ENCODE results near the gene GPR4.
A peak's percentile ranks its signal among the peaks of the same experiment; 100 is the strongest.
"Not testable (repeated sequence)": the region's sequence is repeated elsewhere in the genome, so short reads cannot be mapped to it uniquely, and the experiment has no call there.

The GPR4 gene

DNA sequence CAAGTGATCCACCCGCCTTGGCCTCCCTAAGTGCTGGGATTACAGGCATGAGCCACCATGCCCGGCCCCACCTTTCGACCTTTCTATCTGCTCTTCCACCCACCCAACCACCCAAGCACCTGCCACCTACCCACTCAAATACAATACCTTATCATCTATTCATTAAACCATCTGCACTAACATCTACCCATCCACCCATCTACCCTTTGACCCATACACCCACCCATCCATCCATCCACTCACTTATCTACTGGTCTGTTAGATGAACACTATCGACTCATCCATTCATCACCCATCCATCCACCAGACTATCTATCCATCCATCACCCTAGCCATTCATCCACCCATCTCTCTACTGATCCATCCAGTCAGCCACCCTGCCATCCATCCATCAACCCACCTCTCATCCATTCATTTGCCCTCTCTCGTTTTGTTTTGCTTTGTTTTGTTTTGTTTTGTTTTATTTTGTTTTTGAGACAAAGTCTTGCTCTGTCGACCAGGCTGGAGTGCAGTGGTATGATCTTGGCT, 20.0 kb upstream of the GPR4 start:
- no peak for DNase-seq

- no peak for DNase-seq
Observed at GRCh38 chr19:45621389-45621788, 19.4 kb upstream of the GPR4 start.

GRCh38 chr19:45616704-45617017, 14.6 kb upstream of the GPR4 start:
- no peak for DNase-seq

GRCh38 chr19:45615795-45616703, 14.0 kb upstream of the GPR4 start:
- no peak for DNase-seq

GRCh38 chr19:45615056-45615455, 13.0 kb upstream of the GPR4 start:
- not testable (repeated sequence) for DNase-seq

GRCh38 chr19:45613926-45614725, 12.1 kb upstream of the GPR4 start:
- DNase-seq: no peak

- DNase-seq: no peak
Observed at GRCh38 chr19:45608948-45609347, 6.9 kb upstream of the GPR4 start.

DNA sequence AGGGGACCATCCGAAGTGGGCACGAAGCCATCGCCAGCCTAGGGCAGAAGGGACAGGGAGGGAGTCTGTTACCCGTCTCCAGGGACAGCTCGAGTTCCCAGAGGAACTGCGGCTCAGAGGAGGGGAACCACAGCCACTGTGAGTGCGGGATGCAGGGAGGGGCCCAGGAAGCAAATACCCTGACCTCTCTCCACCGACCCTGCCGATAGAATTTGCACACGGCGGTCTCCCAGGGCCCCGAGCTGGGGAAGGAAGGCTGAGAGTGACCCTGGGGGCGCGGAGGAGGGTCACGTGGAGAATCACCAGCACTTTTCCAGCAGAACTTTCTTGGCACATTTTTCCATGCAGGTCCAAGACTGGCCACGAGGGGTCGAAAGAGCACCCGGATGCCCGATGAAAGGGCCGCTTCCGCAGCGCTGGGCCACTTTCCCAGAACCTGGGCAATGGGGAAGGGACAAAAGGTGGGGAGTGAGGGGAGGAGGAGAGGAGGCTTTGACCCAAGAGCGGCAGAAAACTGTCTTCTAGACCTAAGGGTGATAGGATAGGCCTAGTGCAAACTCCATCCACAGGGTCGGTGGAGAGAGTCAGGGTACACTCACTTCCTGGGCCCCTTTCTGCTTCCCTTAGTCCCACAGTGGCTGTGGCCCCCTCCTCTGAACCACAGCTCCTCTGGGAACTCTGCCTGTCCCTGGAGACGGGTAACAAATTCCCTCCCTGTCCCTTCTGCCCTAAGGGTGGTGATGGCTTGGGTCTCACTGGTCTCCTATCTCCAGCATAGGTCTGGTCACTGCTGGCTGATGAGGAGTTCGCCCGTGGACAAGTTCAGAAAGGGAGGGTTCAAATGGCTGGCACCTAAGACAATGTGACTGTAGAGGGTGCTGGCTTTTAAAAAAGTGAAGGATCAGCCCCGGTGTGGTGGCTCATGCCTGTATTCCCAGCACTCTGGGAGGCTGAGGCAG, 5.3 kb upstream of the GPR4 start:
- DNase-seq: peak; percentile 5

DNA sequence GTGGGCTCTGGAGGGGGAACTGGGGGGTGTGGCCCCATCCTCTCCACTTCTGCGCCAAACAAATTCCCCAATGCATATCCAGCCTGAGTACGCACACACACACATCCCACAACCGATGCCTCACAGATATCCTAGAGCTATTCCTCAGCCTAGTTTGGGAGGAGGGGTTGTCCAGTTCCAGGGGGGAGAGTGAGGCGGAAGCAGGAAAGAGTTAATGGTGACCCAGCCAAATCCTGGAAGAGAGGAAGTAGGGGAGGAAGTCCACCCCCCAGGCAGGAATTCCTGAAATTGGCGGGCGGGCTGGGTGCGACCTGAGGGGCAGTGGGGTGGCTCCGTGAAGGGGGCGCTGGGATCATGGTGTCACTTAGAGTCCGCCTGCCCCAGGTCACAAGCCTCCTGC, 897 bp downstream of the GPR4 start:
- DNase-seq: no peak

GRCh38 chr19:45600340-45600885, 1.6 kb downstream of the GPR4 start:
- DNase-seq: no peak

- DNase-seq: no peak
Observed at GRCh38 chr19:45599286-45599685, 2.7 kb downstream of the GPR4 start.

DNA sequence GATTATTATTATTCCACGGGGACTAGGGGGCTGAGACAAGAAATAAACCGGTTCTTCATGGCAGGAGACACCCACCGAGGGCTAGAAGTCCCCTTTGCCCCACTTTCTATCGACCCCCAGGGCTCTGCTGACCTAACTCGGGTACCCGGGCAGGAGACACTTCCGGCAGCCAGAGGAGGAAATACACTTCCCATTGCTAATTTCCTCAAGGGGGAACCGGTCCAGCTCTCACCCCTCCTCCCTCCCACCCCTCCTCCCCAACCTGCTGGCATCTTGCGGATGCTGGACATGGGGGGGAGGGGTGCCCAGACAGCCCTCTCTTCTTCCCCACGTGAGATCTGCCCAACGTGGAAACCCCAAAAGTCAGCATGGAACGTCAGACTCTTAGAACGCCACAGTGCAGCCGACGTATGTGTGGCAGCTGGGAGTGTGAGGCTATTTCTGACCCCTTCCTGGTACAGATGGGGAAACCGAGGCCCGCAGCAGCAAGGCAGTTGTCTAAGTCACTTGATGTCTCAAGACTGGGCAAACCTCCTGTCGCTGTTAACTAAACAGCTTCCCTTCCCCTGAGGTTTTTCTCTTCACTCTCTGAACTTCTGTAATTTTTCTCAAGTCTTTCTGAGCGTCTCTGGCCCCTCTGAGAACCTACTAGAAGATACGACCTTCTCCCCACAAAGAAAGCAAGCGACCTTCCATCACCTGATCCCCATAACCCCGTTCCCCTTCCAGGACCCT, 3.6 kb downstream of the GPR4 start:
- DNase-seq: no peak

DNA sequence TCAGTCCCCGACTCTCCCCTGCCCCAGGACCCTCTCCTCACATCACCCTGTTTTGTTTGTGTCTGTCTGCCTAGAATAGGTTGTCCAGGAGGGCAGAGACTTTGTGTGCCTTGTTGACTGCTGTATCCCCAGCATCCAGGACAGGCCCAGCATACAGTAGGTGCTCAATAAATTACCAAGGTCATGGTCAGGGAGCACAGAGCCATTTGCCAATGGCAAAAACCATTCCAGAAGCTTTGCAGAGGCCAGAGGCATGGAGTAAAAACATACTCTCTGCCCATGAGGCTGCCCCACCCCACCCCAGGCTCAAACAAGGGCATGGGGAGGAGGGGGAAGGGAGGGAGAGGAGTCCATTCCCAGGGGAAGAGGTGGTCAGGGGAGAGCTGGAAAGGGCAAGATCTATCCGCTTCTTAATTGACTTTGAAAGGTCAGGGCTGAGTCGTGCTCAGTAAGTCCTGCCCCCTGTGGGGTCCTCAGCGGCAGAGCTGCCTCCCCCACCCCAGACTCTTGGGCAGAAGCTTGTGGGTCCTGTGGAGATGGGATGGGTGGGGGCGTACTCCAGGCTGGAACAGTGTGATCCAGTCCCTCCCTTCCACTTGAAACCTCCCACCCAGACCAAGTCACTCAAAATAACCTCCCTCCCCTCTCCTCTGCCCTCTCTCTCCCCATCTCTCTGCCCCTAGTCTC, 4.4 kb downstream of the GPR4 start:
- no peak for DNase-seq

DNA sequence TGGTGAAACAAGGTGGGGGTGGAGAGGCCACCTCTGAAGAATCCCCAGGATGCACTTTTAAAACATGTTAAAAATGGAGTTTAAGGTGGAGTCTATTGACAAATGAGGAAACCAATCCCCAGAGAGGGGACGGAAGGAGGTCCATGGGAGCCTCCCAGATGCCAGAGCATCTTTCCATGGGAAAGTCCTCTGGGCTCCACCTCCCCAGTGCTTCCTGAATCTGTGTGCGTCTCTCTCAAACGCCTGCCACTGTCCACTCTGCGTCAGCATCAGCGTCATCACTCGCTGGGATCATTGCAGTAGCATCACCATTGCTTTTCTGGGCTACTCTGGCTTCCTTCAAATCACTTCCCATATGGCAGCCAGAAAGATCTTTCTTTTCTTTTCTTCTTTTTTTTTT, 6.2 kb downstream of the GPR4 start:
- no peak for DNase-seq

GRCh38 chr19:45593520-45593919, 8.5 kb downstream of the GPR4 start:
- DNase-seq: no peak

- DNase-seq: no peak
Observed at GRCh38 chr19:45592366-45592765, 9.6 kb downstream of the GPR4 start.

DNA sequence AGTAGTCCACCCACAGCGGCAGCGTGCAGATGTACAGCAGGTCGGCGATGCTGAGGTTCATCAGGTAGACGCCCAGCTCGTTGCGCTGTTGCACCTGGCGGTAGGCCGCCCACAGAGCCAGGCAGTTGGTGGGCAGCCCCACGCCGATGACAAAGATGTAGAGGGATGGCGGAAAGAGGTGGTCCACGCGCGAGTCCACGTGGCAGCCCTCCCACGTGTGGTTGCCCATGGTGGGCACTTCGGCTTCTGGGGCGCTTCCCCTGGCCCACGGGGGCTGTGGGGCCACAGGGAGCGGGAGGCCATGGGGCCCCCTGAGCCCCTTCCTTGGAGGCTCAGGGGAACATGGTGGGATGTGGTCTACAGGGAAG, 10.4 kb downstream of the GPR4 start:
- no peak for DNase-seq

DNA sequence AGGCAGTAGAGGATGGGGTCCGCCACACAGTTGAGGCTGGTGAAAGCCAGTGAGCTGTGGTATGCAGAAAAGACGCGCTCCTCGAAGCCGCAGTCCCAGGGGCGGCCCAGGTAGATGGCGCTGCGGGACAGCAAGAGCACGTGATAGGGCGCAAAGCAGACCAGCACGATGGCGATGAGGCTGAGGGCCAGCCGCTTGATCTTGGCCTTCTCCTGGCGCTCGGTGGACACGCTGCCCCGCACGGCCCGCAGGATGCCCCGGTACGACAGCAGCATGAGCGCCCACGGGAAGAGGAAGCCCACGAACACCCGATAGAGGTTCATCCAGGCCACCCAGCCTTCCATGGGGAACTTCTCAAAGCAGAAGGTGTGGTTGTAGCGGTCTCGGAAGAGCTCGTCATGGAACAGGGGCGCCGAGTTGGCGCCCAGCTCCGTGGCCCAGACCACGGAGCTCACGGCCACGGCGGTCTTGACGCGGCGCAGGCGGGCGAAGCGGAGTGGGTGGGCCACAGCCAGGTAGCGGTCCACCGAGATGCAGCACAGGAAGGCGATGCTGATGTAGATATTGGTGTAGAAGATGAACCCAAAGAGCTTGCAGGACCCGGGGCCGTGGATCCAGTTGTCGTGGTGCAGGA, 10.9 kb downstream of the GPR4 start:
- DNase-seq: no peak

GRCh38 chr19:45590300-45591003, 11.6 kb downstream of the GPR4 start:
- DNase-seq: no peak

DNA sequence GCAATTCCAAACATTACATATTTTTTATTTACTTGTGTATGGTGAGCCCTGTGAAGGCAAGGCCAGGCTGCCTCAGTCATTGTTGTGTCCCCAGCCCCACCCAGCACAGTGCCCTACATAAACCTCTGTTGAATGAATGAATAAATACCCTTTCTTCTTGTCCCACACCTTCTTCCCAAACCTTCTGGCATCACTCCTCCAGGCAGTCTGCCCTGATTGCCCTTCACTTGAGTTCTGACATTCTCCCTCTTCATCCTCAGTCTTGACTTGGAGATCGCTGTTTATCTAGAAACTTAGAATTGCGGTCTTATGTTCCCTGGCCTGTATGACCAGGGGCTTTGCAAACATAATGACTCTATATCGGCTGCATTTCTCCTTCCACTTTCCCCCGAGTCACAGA, 12.2 kb downstream of the GPR4 start:
- DNase-seq: no peak
